ENCODE measurements around the gene DOC2A. TPM values are rescaled to one million over a fixed set of nuclear protein-coding genes. Genes with fewer than 3 reads are reported as not detected.

The DOC2A gene
- total and polyA plus RNA-seq, 9 of the 15 experiments (the other 6 are each of a cell fraction or from before 2014, with no cell fraction given) = 0.03 to 0.38 (median 0.28) TPM; not detected in 1

DNA sequence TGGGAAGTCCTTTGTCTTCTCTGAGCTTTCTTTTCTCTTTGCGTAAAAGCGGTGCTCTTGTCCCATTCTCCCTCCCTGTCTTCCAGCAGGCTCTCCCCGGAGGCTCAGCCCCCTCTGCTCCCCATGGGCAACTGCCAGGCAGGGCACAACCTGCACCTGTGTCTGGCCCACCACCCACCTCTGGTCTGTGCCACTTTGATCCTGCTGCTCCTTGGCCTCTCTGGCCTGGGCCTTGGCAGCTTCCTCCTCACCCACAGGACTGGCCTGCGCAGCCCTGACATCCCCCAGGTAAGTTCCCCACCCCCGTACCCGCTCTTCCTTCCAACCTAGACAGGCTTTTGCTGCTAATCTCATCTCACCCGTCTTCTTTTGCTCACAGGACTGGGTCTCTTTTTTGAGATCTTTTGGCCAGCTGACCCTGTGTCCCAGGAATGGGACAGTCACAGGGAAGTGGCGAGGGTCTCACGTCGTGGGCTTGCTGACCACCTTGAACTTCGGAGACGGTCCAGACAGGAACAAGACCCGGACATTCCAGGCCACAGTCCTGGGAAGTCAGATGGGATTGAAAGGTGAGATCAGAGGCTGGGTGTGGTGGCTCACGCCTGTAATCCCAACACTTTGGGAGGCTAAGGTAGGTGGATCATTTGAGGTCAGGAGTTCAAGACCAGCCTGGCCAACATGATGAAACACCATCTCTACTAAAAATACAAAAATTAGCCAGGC is 47.6 kb downstream of the DOC2A start:
- whole genome bisulfite sequencing (ENCODE audit: insufficient coverage, low coverage, missing lambda C conversion rate) = 85% methylated on average over 9 of the region's 14 CpGs
- Histone ChIP-seq H3K9me3 (replicated peaks; ENCODE audit: control insufficient read depth, insufficient read depth, low read depth, low read length) (no peaks in the 10 kb centered on the region; the same call in 1 of the 2 replicates), H3K27ac (ENCODE audit: extremely low read depth, low read depth, low read length) (no peak overlapping the region), H3K36me3 (ENCODE audit: control insufficient read depth, insufficient read depth, low read length) (peaks cover 11% of the 10 kb centered on the region), H3K79me2 (ENCODE audit: control insufficient read depth, insufficient read depth, low read length) (peaks cover 7% of the 10 kb centered on the region; the same call in 2 of the 3 replicates), H4K20me1 (replicated peaks; ENCODE audit: control insufficient read depth, insufficient read depth, low read length) (no peaks in the 10 kb centered on the region), H3K9ac (ENCODE audit: insufficient read depth in 1 of 2, low read depth in 2 of 2, low read length in 2 of 2) (peak overlapping the region; percentile 86 to 95), H3K9me1 (ENCODE audit: control insufficient read depth, insufficient read depth, low read length) (no peaks in the 10 kb centered on the region), H3K4me3 (peak overlapping the region; percentile 69; the same call in 1 of the 2 replicates), H3K4me1 (replicated peaks in 1 of 2; ENCODE audit: control insufficient read depth in 2 of 2, insufficient read depth in 2 of 2, low read length in 2 of 2) (peaks cover 12 to 20% of the 10 kb centered on the region in 2 experiments; a peak in 4 of 5 replicates), H3K27me3 (ENCODE audit: control insufficient read depth in 2 of 2, insufficient read depth in 2 of 2, low read length in 2 of 2) (no peaks in the 10 kb centered on the region), H3K4me2 (ENCODE audit: insufficient read depth, low read length) (peak overlapping the region; percentile 87), H2AFZ (ENCODE audit: low read depth, low read length) (no peak overlapping the region; the same call in 1 of the 2 replicates)
- FAIRE-seq (no peak), DNase-seq (ENCODE audit: extremely low read depth in 1 of 4, low spot score in 3 of 4) (peak in 1 of 4 experiments; percentile 2), ATAC-seq (no peak)
- in situ Hi-C loops (cut with MboI) = no loop called here
- POLR2A ChIA-PET = interaction anchor here (1.9 to 3.3 kb wide), 2 partner anchors 11 to 19 kb away, joined by 17 to 18 read pairs; partner anchors contain the start of gene TAOK2
- TF ChIP-seq TAF1 (IDR thresholded peaks at IDR 0.05; ENCODE audit: control insufficient read depth, extremely low read depth, insufficient read depth, low read length, severe bottlenecking) = no peak
- TF ChIP-seq ZFP36 (IDR thresholded peaks at IDR 0.05; ENCODE audit: low read depth, low read length, partially characterized antibody) = peak; percentile 2
- CTCF ChIA-PET (ENCODE audit: low intra/inter-chr PET ratio) = no interaction called here
- intact Hi-C loops (cut with micrococcal nuclease) = loop anchor here (5.0 kb wide), 1 partner anchor 36 kb away; the partner anchor contains the start of gene KCTD13
- no TSS peak for BruUV-seq (replicated peaks)
